ENCODE data around the gene OXCT1. TPM values are rescaled to one million over a fixed set of nuclear protein-coding genes. Genes with fewer than 3 reads are reported as not detected.

OXCT1 gene
- total RNA-seq, 2 donors from 2014 or later, result 15.2 to 25.3 TPM

DNA sequence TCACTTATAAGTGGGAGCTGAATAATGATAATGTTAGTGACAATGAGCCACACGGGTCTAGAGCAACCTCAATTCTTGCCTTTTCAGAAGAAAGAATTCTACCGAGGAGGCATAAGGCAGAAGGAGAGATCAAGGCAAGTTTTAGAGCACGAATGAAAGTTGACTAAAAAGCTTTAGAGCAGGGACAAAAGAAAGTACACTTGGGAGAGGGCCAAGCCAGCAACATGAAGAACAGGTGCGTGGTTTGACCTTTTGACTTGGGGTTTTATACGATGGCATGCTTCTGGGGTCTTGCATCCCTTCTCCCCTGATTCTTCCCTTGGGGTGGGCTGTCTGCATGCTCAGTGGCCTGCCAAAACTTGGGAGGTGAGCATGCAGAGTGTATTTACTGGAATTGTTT is 12.5 kb upstream of the OXCT1 start:
- intact Hi-C loops (cut with DNase I), result no loop called here
- Histone ChIP-seq H3K36me3 (no peaks in the 10 kb centered on the region), H3K4me1 (replicated peaks) (no peaks in the 10 kb centered on the region), H3K27ac (no peak overlapping the region), H3K4me3 (no peak overlapping the region), H3K27me3 (replicated peaks; ENCODE audit: insufficient read depth) (no peaks in the 10 kb centered on the region), H3K9me3 (no peaks in the 10 kb centered on the region)
- 64% methylated on average over 5 of the region's 5 CpGs for WGBS
- TF ChIP-seq, protein P1, sequence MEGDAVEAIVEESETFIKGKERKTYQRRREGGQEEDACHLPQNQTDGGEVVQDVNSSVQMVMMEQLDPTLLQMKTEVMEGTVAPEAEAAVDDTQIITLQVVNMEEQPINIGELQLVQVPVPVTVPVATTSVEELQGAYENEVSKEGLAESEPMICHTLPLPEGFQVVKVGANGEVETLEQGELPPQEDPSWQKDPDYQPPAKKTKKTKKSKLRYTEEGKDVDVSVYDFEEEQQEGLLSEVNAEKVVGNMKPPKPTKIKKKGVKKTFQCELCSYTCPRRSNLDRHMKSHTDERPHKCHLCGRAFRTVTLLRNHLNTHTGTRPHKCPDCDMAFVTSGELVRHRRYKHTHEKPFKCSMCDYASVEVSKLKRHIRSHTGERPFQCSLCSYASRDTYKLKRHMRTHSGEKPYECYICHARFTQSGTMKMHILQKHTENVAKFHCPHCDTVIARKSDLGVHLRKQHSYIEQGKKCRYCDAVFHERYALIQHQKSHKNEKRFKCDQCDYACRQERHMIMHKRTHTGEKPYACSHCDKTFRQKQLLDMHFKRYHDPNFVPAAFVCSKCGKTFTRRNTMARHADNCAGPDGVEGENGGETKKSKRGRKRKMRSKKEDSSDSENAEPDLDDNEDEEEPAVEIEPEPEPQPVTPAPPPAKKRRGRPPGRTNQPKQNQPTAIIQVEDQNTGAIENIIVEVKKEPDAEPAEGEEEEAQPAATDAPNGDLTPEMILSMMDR (IDR thresholded peaks at IDR 0.05), result no peak
- no peak for TF ChIP-seq POLR2AphosphoS5 (IDR thresholded peaks at IDR 0.05)
- no peak for TF ChIP-seq POLR2A (IDR thresholded peaks at IDR 0.05)
- no peak for DNase-seq (ENCODE audit: low spot score)

DNA sequence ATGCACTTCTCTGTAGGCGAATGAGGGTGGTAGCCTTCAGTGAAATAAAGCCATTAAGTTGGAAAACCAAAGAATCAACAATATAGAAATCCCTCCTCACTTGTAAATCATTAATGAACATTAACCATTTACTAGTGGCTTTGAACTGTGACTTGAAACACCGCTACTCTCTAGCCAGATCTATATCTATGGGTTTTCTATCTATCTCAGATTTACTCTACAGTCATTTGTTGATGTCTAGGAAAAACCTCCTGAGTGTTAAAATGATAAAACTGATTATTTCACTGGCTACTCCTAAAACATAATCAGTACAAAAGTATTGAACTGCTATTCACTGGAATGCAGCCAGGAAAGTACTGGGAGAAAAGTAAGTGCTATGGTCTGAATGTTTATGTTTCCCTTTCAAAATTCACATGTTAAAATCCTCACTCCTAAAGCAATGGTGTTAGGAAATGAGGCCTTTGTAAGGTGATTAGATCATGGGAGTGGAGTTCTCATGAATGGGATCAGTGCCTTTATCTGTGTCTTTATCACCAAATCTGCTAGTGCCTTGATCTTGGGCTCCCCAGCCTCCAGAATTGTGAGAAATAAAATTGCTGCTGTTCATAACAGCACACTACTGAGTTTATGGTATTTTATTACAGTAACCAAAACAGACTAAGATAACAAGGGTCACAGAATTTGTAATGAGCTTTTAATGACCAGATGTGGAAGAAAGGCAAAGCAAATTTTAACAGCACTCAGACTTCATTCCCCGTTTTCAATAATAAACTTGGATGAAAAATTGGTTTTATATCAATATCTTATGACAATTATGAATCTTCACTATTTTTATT is 8.6 kb upstream of the OXCT1 start:
- intact Hi-C loops (cut with DNase I), result no loop called here
- Histone ChIP-seq H3K36me3 (no peaks in the 10 kb centered on the region), H3K4me3 (no peak overlapping the region), H3K27ac (no peak overlapping the region), H3K27me3 (replicated peaks; ENCODE audit: insufficient read depth) (no peaks in the 10 kb centered on the region), H3K4me1 (replicated peaks) (no peaks in the 10 kb centered on the region), H3K9me3 (no peaks in the 10 kb centered on the region)
- TF ChIP-seq POLR2AphosphoS5 (IDR thresholded peaks at IDR 0.05), result no peak
- TF ChIP-seq POLR2A (IDR thresholded peaks at IDR 0.05), result no peak
- TF ChIP-seq, protein P1 (IDR thresholded peaks at IDR 0.05), result no peak
- 69% methylated on average over 3 of the region's 3 CpGs for WGBS
- no peak for DNase-seq (ENCODE audit: low spot score)

DNA sequence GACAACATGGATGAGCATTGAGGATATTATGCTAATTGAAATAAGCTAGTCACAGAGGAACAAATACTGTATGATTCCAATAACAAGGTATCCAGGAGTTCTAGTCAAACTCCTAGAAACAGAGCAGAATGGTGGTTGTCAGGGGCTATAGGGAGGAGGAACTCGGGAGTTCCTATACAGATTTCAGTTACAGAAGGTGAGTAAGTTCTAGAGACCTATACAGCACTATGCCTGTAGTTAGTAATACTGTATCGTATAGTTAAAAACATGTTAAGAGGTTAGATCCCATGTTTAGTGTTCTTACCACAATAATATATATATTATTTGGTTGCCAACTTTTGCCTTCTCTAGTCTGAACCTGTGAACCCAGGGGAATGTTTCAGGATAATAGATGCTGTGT is 7.9 kb upstream of the OXCT1 start:
- WGBS, result 76% methylated on average over 2 of the region's 2 CpGs
- Histone ChIP-seq H3K27me3 (replicated peaks; ENCODE audit: insufficient read depth) (no peaks in the 10 kb centered on the region), H3K9me3 (no peaks in the 10 kb centered on the region), H3K4me1 (replicated peaks) (no peaks in the 10 kb centered on the region), H3K36me3 (no peaks in the 10 kb centered on the region), H3K4me3 (no peak overlapping the region), H3K27ac (no peak overlapping the region)
- intact Hi-C loops (cut with DNase I), result no loop called here
- TF ChIP-seq POLR2AphosphoS5 (IDR thresholded peaks at IDR 0.05), result no peak
- no peak for TF ChIP-seq POLR2A (IDR thresholded peaks at IDR 0.05)
- TF ChIP-seq, protein P1 (IDR thresholded peaks at IDR 0.05), result no peak
- no peak for DNase-seq (ENCODE audit: low spot score)

DNA sequence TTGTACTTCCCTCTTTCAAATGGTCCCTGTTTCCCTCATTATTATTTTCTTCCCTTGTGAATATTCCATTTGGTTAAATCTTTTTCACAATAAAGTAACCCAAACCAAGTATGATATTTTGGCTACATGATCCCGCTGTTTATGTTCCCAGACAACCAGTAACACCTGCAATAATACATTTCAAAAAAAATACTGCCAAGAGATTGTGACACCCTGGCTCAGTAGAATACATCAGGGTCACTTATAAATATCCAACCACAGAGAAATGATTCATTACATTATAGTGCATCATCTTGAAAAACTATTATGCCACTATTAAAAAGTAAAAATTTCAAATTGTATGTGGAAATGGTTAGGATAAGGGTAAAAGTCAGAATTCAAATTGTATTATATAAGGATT is 7.2 kb upstream of the OXCT1 start:
- no peaks in the 10 kb centered on the region for H3K27me3 ChIP-seq (replicated peaks; ENCODE audit: insufficient read depth)
- H3K9me3 ChIP-seq, result no peaks in the 10 kb centered on the region
- no peaks in the 10 kb centered on the region for H3K4me1 ChIP-seq (replicated peaks)
- intact Hi-C loops (cut with DNase I), result no loop called here
- no peaks in the 10 kb centered on the region for H3K36me3 ChIP-seq
- no peak overlapping the region for H3K27ac ChIP-seq
- no peak for DNase-seq (ENCODE audit: low spot score)
- no peak for TF ChIP-seq POLR2AphosphoS5 (IDR thresholded peaks at IDR 0.05)
- TF ChIP-seq, protein P1 (IDR thresholded peaks at IDR 0.05), result no peak
- no peak for TF ChIP-seq POLR2A (IDR thresholded peaks at IDR 0.05)
- H3K4me3 ChIP-seq, result no peak overlapping the region
- WGBS, result 98% methylated on average over 1 of the region's 1 CpG

DNA sequence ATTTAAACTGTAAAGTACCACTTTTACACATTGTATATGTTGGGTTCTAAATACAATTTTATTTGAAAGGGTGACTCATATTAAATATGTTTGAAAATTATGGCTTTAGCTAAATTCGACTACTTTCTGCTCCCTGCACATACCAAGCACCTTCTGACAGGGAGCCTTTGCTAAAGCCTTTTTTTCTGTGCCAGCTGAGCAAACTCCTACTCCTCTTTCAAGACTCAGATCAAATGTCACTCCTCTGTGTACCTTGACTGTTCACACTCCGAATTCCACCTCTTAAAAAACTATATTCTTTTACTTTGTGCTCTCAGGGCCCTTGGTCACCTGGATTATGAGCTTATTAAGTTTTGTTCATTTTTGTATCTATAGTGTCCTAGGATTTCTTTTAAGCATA is 6.5 kb upstream of the OXCT1 start:
- Histone ChIP-seq H3K27ac (no peak overlapping the region), H3K4me3 (no peak overlapping the region), H3K9me3 (no peaks in the 10 kb centered on the region), H3K36me3 (no peaks in the 10 kb centered on the region), H3K27me3 (replicated peaks; ENCODE audit: insufficient read depth) (no peaks in the 10 kb centered on the region), H3K4me1 (replicated peaks) (no peaks in the 10 kb centered on the region)
- TF ChIP-seq POLR2A (IDR thresholded peaks at IDR 0.05) (no peak), POLR2AphosphoS5 (IDR thresholded peaks at IDR 0.05) (no peak)
- TF ChIP-seq, protein P1 (IDR thresholded peaks at IDR 0.05), result no peak
- intact Hi-C loops (cut with DNase I), result no loop called here
- 31% methylated on average over 2 of the region's 2 CpGs for WGBS
- no peak for DNase-seq (ENCODE audit: low spot score)

Measured in prostate gland (tissue), 2 donors.